ENCODE results near the gene ARFIP1.

ARFIP1 gene

GRCh38 chr4:152898606-152899005 lies 118.9 kb downstream of the ARFIP1 start:
- DNase-seq (ENCODE audit: low spot score): no peak

GRCh38 chr4:152900395-152900794 lies 120.6 kb downstream of the ARFIP1 start:
- no peak for DNase-seq (ENCODE audit: low spot score)

- DNase-seq (ENCODE audit: low spot score): no peak
Measured at GRCh38 chr4:152901205-152901604, 121.5 kb downstream of the ARFIP1 start.

GRCh38 chr4:152903658-152904057 lies 123.9 kb downstream of the ARFIP1 start:
- DNase-seq (ENCODE audit: low spot score): no peak

GRCh38 chr4:152909901-152910300 lies 130.1 kb downstream of the ARFIP1 start:
- DNase-seq (ENCODE audit: low spot score): no peak

GRCh38 chr4:152910521-152910920 lies 130.8 kb downstream of the ARFIP1 start:
- DNase-seq (ENCODE audit: low spot score): no peak

GRCh38 chr4:152917543-152918395 lies 138.0 kb downstream of the ARFIP1 start:
- DNase-seq (ENCODE audit: low spot score): no peak

- no peak for DNase-seq (ENCODE audit: low spot score)
Measured at GRCh38 chr4:152919826-152920225, 140.1 kb downstream of the ARFIP1 start.

GRCh38 chr4:152920768-152921167 lies 141.0 kb downstream of the ARFIP1 start:
- DNase-seq (ENCODE audit: low spot score): no peak

- DNase-seq (ENCODE audit: low spot score): no peak
Measured at GRCh38 chr4:152921284-152921683, 141.5 kb downstream of the ARFIP1 start.

- no peak for DNase-seq (ENCODE audit: low spot score)
Measured at GRCh38 chr4:152925851-152926250, 146.1 kb downstream of the ARFIP1 start.

GRCh38 chr4:152926959-152927358 lies 147.2 kb downstream of the ARFIP1 start:
- no peak for DNase-seq (ENCODE audit: low spot score)

- no peak for DNase-seq (ENCODE audit: low spot score)
Measured at GRCh38 chr4:152927737-152928136, 148.0 kb downstream of the ARFIP1 start.

- DNase-seq (ENCODE audit: low spot score): no peak
Measured at GRCh38 chr4:152928286-152928685, 148.5 kb downstream of the ARFIP1 start.

GRCh38 chr4:152929888-152930287 lies 150.1 kb downstream of the ARFIP1 start:
- no peak for DNase-seq (ENCODE audit: low spot score)

- peak; percentile 50 for DNase-seq (ENCODE audit: low spot score)
Measured at GRCh38 chr4:152935143-152935542, 155.4 kb downstream of the ARFIP1 start.

GRCh38 chr4:152935631-152936445 lies 156.1 kb downstream of the ARFIP1 start, which contains the start of gene FHDC1:
Gene FHDC1, plus strand, starts transcription at chr4:152936323. Its CDS starts 6,735 bp downstream, at chr4:152943058.
- DNase-seq (ENCODE audit: low spot score): peak; percentile 77

GRCh38 chr4:152936446-152937335 lies 156.9 kb downstream of the ARFIP1 start:
- DNase-seq (ENCODE audit: low spot score): peak; percentile 47

- DNase-seq (ENCODE audit: low spot score): peak; percentile 42
Measured at GRCh38 chr4:152937336-152938236, 157.8 kb downstream of the ARFIP1 start.

- DNase-seq (ENCODE audit: low spot score): peak; percentile 32
Measured at GRCh38 chr4:152938237-152938947, 158.6 kb downstream of the ARFIP1 start.
